Ovary (tissue), 3 donors: ENCODE results near the gene AGPAT4.

Source experiments
- CTCF ChIP-seq, 3 donors: fragments of 450-650 bp in 2 of 3; fragments of 200-600 bp in 1 of 3; IDR thresholded peaks; one replicate each; pipeline versions ENCODE4 v1.5.1 to v1.8.0; 2016 to 2022; ENCODE audit warnings: antibody characterized with exemption in 3 of 3, mild to moderate bottlenecking in 1 of 3
- EP300 ChIP-seq: sonication (generic); formaldehyde crosslinking; IDR thresholded peaks from one replicate; pipeline ENCODE4 v1.6.1; 2017; ENCODE audit warnings: antibody characterized with exemption
- POLR2A ChIP-seq: fragments of 450-650 bp; IDR thresholded peaks from one replicate; pipeline ENCODE4 v1.6.1; 2017; ENCODE audit warnings: antibody characterized with exemption, mild to moderate bottlenecking, moderate library complexity
- donor health status: DM: no; HTN: no; CAD: no.

- TF ChIP-seq CTCF (IDR thresholded peaks at IDR 0.05) (no peak), POLR2A (no peak), EP300 (no peak)
These were observed 37.9 kb downstream of the AGPAT4 start for GRCh38 chr6:161235776-161236633.
